GM18870 (cell line): ENCODE data around the gene B3GAT3.
"Not testable (repeated sequence)": the region's sequence is repeated elsewhere in the genome, so short reads cannot be mapped to it uniquely, and the experiment has no call there.

Source experiments
- ATAC-seq: cut with Tn5 transposase; IDR thresholded peaks from one replicate; pipeline ENCODE4 v1.9.1; 2021; ENCODE audit warnings: moderate library complexity; ENCODE audit not compliant: unreplicated experiment

Gene B3GAT3

DNA sequence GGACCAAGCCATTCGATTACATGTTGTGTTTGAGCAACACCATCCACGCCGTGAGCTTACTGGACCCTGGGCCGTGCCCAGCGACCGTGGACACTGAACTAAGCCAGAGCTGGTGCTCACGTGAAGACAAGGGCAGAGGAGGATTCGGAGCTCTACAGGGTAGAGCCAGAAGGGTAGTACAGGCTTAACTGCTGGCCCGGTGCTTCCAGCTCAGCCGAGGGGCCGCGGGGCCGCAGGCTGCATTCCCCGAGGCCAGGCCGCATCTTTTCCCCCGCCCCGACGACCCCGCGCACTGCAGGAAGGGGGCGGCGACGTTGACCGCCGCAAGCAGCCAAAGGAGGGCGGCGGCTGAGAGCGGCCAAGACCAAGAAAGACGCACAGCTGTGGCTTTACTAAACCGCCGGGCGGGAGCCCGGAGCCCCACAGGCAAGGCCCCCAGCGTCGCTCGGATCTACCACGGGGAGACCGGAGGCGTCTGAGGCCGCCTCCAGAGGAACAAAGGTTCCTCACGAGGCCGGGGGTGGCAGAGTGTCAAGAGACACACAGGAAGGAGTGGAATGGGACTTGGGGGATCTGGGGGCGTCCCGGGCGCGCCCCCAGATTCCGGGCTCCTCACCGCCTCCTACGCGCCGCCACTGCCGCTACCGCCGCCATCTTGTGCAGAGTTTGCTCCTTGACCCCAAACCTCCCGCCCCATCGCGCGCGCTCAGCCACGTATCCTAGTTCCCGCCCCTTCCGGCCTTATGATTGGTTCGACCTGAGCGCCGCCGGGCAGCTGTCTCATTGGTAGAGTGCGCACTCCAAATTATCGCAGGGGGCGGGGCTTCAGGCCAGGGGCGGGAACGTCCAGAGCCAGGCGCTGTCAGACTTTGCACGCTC lies 24.4 kb upstream of the B3GAT3 start, which contains the start of gene GANAB:
Gene GANAB (minus strand): TSS at position 668 of the 879 bp plus-strand sequence. CDS start 14 bp downstream, at position 654.
- peak; percentile 77 for ATAC-seq

DNA sequence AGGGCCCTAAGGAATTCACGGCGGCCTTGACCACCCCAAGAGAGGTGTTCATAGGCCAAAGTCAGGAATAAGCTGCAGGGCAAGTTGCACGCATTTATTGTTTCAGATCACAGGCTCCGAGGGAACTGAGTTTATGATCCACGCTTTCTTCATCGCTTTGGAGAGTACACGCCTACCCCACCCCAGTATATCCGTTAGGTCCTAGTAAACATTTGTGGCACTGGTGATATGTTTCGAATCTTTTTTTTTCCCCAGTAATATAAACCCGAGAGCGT lies 23.8 kb upstream of the B3GAT3 start:
- no peak for ATAC-seq

- no peak for ATAC-seq
These were observed 22.4 kb upstream of the B3GAT3 start for GRCh38 chr11:62644220-62644619.

DNA sequence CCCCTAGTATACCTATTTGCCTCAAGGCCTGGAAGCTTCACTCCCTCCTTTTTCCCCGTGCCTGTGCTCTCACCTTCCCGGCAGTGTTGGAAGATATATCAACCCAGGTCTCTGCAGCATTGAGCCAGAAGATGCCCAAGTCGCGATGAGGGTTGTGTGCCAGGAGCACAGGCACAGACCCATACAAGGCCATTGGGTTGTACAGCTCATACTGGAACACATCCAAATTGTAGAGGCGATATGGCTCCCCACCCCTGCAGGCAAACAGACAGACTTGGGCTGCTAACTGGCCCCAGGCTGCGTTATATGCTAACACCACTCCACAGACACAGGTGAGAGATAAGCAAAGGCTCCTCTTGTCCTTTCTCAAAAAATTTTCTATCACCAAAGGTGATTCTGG lies 10.7 kb upstream of the B3GAT3 start:
- no peak for ATAC-seq

DNA sequence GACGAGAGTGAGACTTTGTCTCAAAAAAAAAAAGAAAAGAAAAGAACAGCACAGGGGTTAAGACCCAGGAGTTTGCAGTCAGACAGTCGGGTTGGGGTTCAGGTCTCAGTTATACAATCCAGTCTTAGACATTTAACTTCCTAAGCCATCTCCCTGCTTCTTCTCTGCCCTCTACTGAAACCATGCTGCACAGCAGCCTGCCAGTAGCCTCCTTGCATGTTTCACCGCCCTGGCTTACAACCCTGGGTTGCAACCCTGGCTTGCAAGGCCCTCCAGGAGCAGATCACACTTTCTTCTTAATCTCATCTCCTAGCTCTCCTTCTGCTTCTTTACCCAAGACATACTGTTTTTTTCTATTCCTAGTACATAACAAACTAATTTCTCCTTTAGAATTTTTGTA lies 5.9 kb upstream of the B3GAT3 start:
- ATAC-seq, result no peak

- ATAC-seq, result no peak
These were observed 797 bp upstream of the B3GAT3 start for GRCh38 chr11:62622476-62623089.

DNA sequence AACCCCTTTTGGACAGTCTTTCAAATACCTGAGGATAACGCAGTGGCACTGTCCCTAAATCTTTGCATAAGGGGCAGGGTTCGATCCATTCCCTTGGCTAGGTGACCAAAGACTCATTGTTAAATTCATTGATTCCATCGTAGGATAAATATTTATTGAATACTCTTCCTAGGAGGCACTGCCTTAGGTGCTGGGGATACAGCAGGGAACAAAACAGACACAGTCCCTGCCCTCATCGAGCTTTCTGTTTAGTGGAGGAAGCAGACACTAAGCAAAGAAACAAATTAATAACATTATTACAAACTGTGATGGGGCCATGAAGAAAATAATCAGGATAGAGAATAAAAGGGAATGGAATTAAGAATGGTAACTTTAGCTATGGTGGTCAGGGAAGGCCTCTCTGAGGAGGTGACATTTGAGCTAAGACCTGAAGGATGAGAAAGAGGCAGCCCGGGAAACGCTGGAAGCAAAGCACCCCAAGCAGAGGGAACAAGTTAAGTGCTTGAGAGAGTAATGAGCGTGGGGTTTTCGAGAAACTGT lies 689 bp downstream of the B3GAT3 start:
- ATAC-seq, result no peak

GRCh38 chr11:62616957-62617356 lies 4.8 kb downstream of the B3GAT3 start:
- not testable (repeated sequence) for ATAC-seq

DNA sequence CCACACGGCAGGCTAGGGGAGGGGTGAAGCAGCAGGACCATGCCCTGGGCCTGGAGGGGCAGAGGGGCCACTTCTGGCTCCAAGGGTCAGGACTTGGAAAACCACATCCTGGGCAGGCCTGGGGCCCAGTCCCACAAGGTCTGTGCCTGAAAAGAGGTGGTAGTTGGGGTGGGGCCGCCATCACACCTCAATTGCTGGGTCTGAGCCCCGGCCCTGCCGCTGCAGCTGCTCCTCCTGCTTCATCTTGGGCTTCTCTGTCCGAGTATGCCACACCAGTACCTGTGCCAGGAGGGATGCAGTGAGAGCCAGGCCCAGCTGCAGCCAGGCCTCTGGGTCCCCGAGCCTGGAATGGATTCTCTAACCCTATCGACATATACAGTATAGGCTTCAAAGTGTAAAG lies 6.3 kb downstream of the B3GAT3 start:
- ATAC-seq, result no peak

DNA sequence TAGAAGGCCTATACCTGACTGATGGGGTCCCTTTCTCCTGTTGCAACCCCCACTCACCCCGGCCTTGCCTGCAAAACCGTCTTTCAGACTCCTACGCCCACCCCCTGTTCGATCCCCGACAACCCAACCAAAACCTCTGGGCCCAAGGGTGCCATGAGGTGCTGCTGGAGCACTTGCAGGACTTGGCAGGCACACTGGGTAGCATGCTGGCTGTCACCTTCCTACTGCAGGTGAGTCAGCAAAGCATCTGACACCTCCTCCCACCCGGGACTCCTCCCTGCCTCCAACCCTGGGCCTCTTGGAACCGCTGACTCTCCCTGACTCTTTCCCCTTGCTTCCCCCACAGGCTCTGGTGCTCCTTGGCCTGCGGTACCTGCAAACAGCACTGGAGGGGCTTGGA lies 7.5 kb downstream of the B3GAT3 start:
- no peak for ATAC-seq

GRCh38 chr11:62613291-62613778 lies 8.5 kb downstream of the B3GAT3 start:
- ATAC-seq, result no peak

- peak; percentile 62 for ATAC-seq
These were observed 9.2 kb downstream of the B3GAT3 start, which contains the start of the genes EML3 and ROM1 for GRCh38 chr11:62612366-62613290. Gene EML3, minus strand, starts transcription at chr11:62612775. Its CDS starts 318 bp downstream, at chr11:62612457. Gene ROM1, plus strand, starts transcription at chr11:62613257. Its CDS starts 25 bp downstream, at chr11:62613282.

DNA sequence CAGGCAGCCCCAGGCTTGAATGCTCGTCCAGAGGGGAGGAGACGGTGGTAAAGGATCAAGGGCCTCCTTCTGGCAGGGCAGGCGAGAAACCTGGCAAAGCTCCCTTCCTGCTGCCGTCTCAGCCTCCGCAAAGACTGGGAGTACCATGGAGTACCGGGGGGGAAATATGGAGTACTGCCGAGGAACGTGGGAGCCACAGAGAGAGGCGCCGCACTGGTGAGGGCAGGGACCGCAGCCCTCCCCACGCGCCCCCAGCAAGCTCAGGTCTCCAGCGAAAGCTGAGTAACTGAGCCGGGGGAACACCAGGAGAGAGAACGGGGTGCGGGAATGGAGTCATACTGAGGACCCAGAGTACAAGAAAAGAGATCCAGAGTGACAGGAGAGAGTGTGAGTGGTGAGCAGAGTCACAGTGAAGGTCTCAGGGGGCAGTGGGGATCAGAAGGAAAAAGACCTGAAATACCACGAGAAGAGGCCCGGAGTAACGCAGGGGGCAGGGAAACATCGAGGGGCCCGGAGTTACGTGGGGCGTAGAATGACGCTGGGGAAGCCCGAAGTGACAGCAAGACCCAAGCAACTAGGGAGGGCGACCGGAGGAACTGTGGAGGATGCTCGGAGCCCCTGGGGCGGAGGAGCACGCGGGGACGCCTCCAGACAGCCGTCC lies 10.0 kb downstream of the B3GAT3 start:
- ATAC-seq, result peak; percentile 11

DNA sequence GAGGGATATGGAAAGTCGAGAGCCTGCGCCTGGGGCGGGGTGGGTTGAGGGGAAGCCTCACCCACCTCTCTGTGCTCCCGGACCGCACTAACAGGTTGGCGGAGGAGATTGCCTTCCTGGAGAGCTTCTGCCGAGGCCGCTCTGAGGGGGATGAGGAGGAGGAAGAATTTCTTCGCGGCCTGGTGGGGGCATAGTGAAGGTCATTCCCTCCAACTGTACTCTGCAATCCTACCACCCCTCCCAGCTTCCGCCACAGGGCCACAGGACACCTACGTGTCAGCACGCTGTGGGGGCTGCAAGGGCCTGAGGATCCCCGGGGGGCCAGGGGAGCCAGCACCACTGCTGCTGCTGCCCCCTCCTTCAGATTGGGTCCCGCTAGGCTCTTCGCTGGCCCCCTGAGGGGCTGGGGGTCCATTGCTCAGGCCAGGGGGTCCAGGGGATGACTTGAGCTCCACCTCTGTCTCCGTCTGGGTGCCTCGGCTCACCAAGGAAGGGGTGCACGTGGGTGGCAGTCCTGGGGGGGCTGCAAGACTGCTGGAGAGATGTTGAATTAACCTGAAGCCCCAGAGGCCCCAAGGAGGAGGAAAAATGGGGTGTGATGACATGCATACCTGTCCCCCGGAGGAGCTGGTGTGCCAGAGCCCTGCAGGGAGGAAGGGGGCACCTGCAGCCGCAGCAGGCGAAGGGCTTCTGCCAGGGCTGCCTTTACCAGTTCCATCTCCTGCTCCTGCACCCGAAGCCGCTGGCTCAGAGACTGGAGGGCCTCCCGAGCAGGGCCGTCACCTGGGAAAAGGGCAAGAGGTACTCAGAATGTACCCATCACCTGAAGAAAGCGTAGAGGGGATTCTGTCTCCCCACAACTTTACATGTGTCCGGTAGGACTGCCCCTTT lies 10.7 kb downstream of the B3GAT3 start:
- no peak for ATAC-seq

DNA sequence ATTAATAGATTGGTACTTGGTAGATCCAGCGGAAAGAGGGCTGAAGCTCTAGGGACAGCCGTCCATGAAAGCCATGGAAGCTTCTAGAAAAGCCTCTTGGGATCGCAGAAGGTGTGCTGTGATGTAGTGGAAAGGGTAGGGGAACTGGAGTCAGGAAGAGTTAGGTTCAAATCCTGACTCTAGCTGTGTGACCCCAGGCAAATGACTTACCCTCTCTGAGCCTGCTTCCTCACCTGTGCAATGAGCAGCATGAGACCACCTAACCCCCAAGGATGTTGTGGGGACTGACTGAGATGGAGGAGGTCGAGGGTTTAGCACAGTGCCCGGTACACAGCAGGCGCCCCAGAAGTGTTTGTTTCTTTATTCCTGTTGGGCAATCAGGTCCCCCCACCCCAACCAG lies 11.4 kb downstream of the B3GAT3 start:
- ATAC-seq, result no peak

DNA sequence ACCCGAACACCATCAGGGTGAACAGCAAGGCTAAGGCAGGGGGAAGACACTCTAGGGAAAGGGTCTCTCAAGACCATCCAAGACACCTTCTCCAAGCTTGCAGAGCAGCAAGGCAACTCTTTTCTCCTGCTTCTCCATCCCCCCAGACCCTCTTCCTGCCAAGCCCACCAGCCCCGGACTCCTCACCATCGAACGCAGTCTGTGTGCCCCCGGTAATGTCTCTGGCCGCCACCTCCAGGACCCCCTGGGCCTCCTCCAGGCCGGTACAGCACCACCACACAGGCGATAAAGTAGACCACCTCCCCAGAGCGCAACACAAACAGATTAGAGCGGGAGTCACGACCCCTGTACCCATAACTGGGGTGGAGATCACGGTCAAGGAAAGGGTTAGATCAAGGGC lies 13.0 kb downstream of the B3GAT3 start:
- no peak for ATAC-seq

- ATAC-seq, result no peak
These were observed 14.1 kb downstream of the B3GAT3 start for GRCh38 chr11:62607714-62608113.

- no peak for ATAC-seq
These were observed 15.9 kb downstream of the B3GAT3 start for GRCh38 chr11:62605902-62606301.

DNA sequence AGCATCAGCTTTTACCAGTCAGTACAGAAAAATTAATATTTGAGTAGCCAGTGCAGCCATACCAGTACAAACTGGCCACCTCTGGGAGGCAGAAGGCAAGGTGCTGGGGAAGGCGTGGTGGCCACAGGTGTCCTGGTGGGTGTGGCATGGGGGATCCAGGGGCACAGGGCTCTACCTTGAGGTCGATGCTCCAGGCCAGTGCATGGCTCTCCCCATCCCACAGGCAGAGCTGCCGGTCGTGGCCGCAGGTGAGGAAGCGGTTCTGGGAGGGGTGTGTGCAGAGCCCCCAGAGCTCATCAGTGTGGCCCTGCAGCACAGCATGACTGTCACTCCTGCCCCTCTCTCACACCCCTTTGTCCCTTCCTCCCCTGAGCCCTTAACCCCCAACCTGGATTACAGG lies 16.3 kb downstream of the B3GAT3 start:
- ATAC-seq, result no peak
